ENCODE data around the gene ZSCAN31. TPM values are rescaled to one million over a fixed set of nuclear protein-coding genes. Genes with fewer than 3 reads are reported as not detected.

ZSCAN31 gene
- total and polyA plus RNA-seq, 4 donors, result 5.6 to 13.1 (median 9.0) TPM

DNA sequence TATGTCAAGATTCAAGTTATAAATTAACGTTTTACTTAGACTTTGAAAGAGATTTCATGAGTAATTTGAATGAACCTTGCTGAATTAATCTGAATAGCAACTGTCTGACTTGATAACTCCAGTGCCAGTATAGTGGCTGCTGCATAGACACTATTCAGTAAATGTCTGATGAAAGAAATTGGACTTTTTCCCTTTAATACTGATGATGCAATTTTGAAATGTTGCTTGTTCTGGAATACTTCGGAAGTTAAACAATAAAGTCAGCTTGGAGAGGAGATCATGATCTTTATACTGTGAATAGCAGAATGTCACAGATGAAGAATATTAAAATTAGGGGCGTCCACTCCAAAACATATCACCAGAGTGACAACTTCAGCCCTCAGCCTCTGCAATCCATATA, 58.2 kb downstream of the ZSCAN31 start:
- TF ChIP-seq, protein P1, sequence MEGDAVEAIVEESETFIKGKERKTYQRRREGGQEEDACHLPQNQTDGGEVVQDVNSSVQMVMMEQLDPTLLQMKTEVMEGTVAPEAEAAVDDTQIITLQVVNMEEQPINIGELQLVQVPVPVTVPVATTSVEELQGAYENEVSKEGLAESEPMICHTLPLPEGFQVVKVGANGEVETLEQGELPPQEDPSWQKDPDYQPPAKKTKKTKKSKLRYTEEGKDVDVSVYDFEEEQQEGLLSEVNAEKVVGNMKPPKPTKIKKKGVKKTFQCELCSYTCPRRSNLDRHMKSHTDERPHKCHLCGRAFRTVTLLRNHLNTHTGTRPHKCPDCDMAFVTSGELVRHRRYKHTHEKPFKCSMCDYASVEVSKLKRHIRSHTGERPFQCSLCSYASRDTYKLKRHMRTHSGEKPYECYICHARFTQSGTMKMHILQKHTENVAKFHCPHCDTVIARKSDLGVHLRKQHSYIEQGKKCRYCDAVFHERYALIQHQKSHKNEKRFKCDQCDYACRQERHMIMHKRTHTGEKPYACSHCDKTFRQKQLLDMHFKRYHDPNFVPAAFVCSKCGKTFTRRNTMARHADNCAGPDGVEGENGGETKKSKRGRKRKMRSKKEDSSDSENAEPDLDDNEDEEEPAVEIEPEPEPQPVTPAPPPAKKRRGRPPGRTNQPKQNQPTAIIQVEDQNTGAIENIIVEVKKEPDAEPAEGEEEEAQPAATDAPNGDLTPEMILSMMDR (IDR thresholded peaks at IDR 0.05; ENCODE audit: control extremely low read depth, extremely low read depth), result no peak
- H3K9ac ChIP-seq (ENCODE audit: insufficient read depth in 1 of 2, low read length in 2 of 2), result no peak overlapping the region
- DNase-seq (no peak), ATAC-seq (ENCODE audit: insufficient read depth, low FRiP score) (no peak)
- H3K4me1 ChIP-seq (ENCODE audit: control insufficient read depth in 5 of 5, insufficient read depth in 5 of 5, low read length in 5 of 5), result peaks cover 0 to 12% (median 5%) of the 10 kb centered on the region in 5 donors
- peaks cover 8 to 26% (median 19%) of the 10 kb centered on the region in 4 donors for H3K36me3 ChIP-seq (ENCODE audit: control insufficient read depth in 4 of 4, insufficient read depth in 4 of 4, low read length in 4 of 4)
- H3K27me3 ChIP-seq (ENCODE audit: control insufficient read depth in 3 of 3, insufficient read depth in 3 of 3, low read length in 2 of 3), result no peaks in the 10 kb centered on the region
- 76 to 91% methylated on average over 3 of the region's 3 CpGs for WGBS, 2 donors
- peaks cover 0 to 2% (median 0%) of the 10 kb centered on the region in 4 donors for H3K9me3 ChIP-seq (ENCODE audit: control insufficient read depth in 4 of 4, insufficient read depth in 3 of 4, low read length in 3 of 4)
- no peak overlapping the region for H3K4me3 ChIP-seq
- H3K27ac ChIP-seq (ENCODE audit: low read depth in 1 of 2, low read length in 1 of 2), result no peak overlapping the region

DNA sequence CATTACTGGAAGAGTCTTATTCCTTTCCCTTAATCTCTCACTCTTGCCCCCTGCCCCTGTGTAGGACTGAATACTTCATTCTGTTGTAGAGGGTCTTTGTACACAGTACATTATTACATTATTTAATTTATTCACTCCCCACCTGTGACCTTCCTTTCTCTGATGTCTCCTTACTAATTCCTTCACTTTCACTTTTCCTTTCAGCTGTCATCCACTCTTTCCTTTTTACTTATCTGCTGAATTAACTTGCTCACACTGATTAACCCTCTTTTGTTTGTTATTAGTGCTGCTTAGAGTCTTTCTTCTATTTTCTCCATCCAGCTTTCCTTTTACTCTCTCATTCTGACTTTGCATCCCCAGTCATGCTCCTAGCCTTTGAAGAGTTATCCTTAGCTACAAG, 61.1 kb downstream of the ZSCAN31 start:
- Histone ChIP-seq H3K36me3 (ENCODE audit: control insufficient read depth in 4 of 4, insufficient read depth in 4 of 4, low read length in 4 of 4) (peaks cover 8 to 29% (median 23%) of the 10 kb centered on the region in 4 donors), H3K4me3 (no peak overlapping the region), H3K27ac (ENCODE audit: low read depth in 1 of 2, low read length in 1 of 2) (no peak overlapping the region), H3K4me1 (ENCODE audit: control insufficient read depth in 5 of 5, insufficient read depth in 5 of 5, low read length in 5 of 5) (peaks cover 0 to 2% (median 0%) of the 10 kb centered on the region in 5 donors), H3K27me3 (ENCODE audit: control insufficient read depth in 3 of 3, insufficient read depth in 3 of 3, low read length in 2 of 3) (no peaks in the 10 kb centered on the region), H3K9me3 (ENCODE audit: control insufficient read depth in 4 of 4, insufficient read depth in 3 of 4, low read length in 3 of 4) (no peaks in the 10 kb centered on the region), H3K9ac (ENCODE audit: insufficient read depth in 1 of 2, low read length in 2 of 2) (no peak overlapping the region)
- TF ChIP-seq, protein P1 (IDR thresholded peaks at IDR 0.05; ENCODE audit: control extremely low read depth, extremely low read depth), result no peak
- ATAC-seq (ENCODE audit: insufficient read depth, low FRiP score), result no peak
- DNase-seq, result no peak

Small RNA genes within 50 kb of the gene (small RNA-seq; reads per million reads assigned to genes)
- gene AL021997.1 (ENCODE audit: low replicate concordance) (not detected), gene AL021997.2 (ENCODE audit: low replicate concordance) (not detected)

Other genes with a start within 250 kb of the ZSCAN31 start
- gene ZSCAN16, start 211.5 kb downstream of the ZSCAN31 start, total RNA-seq, result 1 to 10 TPM; 5.0 to 7.1 TPM
- gene ZSCAN16, start 211.5 kb downstream of the ZSCAN31 start, polyA plus RNA-seq, result 10 to 100 TPM in 1 of 2 donors, 1 to 10 TPM in 1; 4.5 to 10.2 TPM
- gene ZKSCAN8, start 194.3 kb downstream of the ZSCAN31 start, total RNA-seq, result 10 to 100 TPM; 13.6 to 40.5 TPM
- gene ZKSCAN8, start 194.3 kb downstream of the ZSCAN31 start, polyA plus RNA-seq, result 1 to 10 TPM; 3.8 to 3.9 TPM
- gene ZSCAN9, start 110.9 kb downstream of the ZSCAN31 start, total RNA-seq, result 10 to 100 TPM in 1 of 2 donors, 1 to 10 TPM in 1; 9.4 to 16.8 TPM
- gene ZSCAN9, start 110.9 kb downstream of the ZSCAN31 start, polyA plus RNA-seq, result 1 to 10 TPM; 7.2 to 8.9 TPM
- gene ZKSCAN4, start 83.9 kb downstream of the ZSCAN31 start, total RNA-seq, result 1 to 10 TPM; 5.8 to 8.2 TPM
- gene ZKSCAN4, start 83.9 kb downstream of the ZSCAN31 start, polyA plus RNA-seq, result 1 to 10 TPM; 2.3 to 2.6 TPM
- 1 to 10 TPM in 1 of 2 donors, under 1 TPM in 1; 0.85 to 1.1 TPM for gene NKAPL, start 76.9 kb downstream of the ZSCAN31 start, total RNA-seq
- 1 to 10 TPM in 1 of 2 donors, under 1 TPM in 1; 0.81 to 1.4 TPM for gene NKAPL, start 76.9 kb downstream of the ZSCAN31 start, polyA plus RNA-seq
- 10 to 100 TPM in 1 of 2 donors, 1 to 10 TPM in 1; 7.8 to 31.1 TPM for gene ZSCAN26, start 69.0 kb downstream of the ZSCAN31 start, total RNA-seq
- 1 to 10 TPM; 4.6 to 6.4 TPM for gene ZSCAN26, start 69.0 kb downstream of the ZSCAN31 start, polyA plus RNA-seq
- gene PGBD1, start 54.6 kb downstream of the ZSCAN31 start, total RNA-seq, result 1 to 10 TPM; 3.9 to 5.8 TPM
- gene PGBD1, start 54.6 kb downstream of the ZSCAN31 start, polyA plus RNA-seq, result 1 to 10 TPM; 1.8 to 2.4 TPM
- 10 to 100 TPM in 1 of 2 donors, 1 to 10 TPM in 1; 4.5 to 13.2 TPM for gene ZKSCAN3, start 13.8 kb upstream of the ZSCAN31 start, total RNA-seq
- 1 to 10 TPM; 1.1 to 1.7 TPM for gene ZKSCAN3, start 13.8 kb upstream of the ZSCAN31 start, polyA plus RNA-seq
- gene ZSCAN12, start 63.6 kb upstream of the ZSCAN31 start, total RNA-seq, result 10 to 100 TPM in 1 of 2 donors, 1 to 10 TPM in 1; 5.8 to 17.7 TPM
- gene ZSCAN12, start 63.6 kb upstream of the ZSCAN31 start, polyA plus RNA-seq, result 1 to 10 TPM; 1.4 to 1.8 TPM
- gene ZSCAN23, start 107.3 kb upstream of the ZSCAN31 start, total RNA-seq, result 10 to 100 TPM in 1 of 2 donors, 1 to 10 TPM in 1; 3.0 to 17.2 TPM
- gene ZSCAN23, start 107.3 kb upstream of the ZSCAN31 start, polyA plus RNA-seq, result under 1 TPM; 0.18 to 0.66 TPM
- 1 to 10 TPM in 1 of 2 donors, not detected in 1; 1.1 TPM for gene GPX6, start 179.6 kb upstream of the ZSCAN31 start, total RNA-seq
- not detected for gene GPX6, start 179.6 kb upstream of the ZSCAN31 start, polyA plus RNA-seq
- not detected for gene GPX5, start 189.7 kb upstream of the ZSCAN31 start, total RNA-seq
- not detected for gene GPX5, start 189.7 kb upstream of the ZSCAN31 start, polyA plus RNA-seq

Measured in lung (tissue), 13 donors.